GM19240 (cell line): ENCODE results near the gene PRMT2.
"Not testable (repeated sequence)": the region's sequence is repeated elsewhere in the genome, so short reads cannot be mapped to it uniquely, and the experiment has no call there.

Experiments used
- DNase-seq: peaks from one replicate; pipeline ENCODE4 v3.0.0; 2011; ENCODE audit warnings: low spot score; ENCODE audit not compliant: insufficient read length

PRMT2 gene

GRCh38 chr21:46668381-46668780, 32.9 kb downstream of the PRMT2 start:
- DNase-seq: no peak

- not testable (repeated sequence) for DNase-seq
These were observed 33.4 kb downstream of the PRMT2 start for GRCh38 chr21:46668904-46669303.

DNA sequence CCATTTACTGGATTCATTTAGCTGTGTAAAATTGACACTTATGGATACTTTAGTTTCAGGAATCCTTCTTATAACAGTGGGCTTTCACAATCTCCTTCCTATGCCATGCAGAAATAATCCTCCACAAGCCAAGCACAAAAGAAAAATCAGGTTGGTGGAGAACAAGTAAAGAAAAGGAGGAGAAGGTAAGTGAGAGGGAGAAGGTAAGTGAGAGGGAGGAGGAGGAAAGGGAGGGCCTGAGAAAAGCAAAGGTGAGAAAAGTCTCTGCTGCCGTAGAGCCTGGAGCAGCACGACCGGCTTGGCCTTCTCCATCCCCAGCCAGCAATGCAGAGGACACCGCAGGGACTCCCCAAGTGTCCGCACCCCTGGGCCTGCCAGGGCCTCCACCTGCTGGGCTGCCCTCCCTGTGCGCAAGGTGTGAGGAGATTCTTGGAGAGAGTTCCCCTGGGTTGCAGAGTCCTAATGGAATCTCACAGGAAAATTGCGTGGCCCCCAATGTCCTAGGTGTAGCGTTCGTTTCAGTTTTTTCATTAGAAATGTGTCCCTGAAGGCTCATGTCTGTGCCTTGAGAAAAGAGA, 39.0 kb downstream of the PRMT2 start:
- no peak for DNase-seq

GRCh38 chr21:46675595-46676280, 40.3 kb downstream of the PRMT2 start:
- no peak for DNase-seq

- not testable (repeated sequence) for DNase-seq
These were observed 41.1 kb downstream of the PRMT2 start for GRCh38 chr21:46676542-46676941.

- not testable (repeated sequence) for DNase-seq
These were observed 46.1 kb downstream of the PRMT2 start for GRCh38 chr21:46681593-46681992.

DNA sequence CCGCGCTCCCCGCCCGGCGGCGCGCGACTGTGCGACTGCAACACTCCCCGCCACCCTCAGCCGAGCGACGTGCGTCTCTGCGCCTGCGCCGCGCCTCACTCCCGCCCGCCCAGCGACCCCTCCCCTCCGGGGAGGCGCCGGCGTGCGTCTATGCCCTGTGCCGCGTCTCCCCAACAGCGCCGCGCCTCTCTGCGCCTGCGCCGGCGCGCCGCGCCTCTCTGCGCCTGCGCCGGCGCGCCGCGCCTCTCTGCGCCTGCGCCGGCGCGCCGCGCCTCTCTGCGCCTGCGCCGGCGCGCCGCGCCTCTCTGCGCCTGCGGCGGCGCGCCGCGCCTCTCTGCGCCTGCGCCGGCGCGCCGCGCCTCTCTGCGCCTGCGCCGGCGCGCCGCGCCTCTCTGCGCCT, 63.2 kb downstream of the PRMT2 start:
- not testable (repeated sequence) for DNase-seq

DNA sequence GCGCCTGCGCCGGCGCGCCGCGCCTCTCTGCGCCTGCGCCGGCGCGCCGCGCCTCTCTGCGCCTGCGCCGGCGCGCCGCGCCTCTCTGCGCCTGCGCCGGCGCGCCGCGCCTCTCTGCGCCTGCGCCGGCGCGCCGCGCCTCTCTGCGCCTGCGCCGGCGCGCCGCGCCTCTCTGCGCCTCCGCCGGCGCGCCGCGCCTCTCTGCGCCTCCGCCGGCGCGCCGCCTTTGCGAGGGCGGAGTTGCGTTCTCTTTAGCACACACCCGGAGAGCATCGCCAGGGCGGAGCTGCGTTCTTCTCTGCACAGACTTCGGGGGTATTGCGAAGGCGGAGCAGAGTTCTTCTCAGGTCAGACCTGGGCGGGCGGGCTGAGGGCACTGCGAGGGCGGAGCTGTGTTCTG, 63.6 kb downstream of the PRMT2 start:
- DNase-seq: not testable (repeated sequence)
